HAP-1 (cell line): Measurements from ENCODE around the gene ATAD3C.
"Not testable (repeated sequence)": the region's sequence is repeated elsewhere in the genome, so short reads cannot be mapped to it uniquely, and the experiment has no call there.

Experiments
- DNase-seq, 2 experiments: peaks; one replicate each; pipeline ENCODE4 v3.0.0-alpha.2; 2016 to 2020; ENCODE audit warnings: low spot score in 2 of 2
- H3K27me3 ChIP-seq: fragments of 250-450 bp; sonication (Bioruptor Pico); 2 replicates; pipeline ENCODE4 v1.5.1; 2020; ENCODE audit warnings: low read depth, mild to moderate bottlenecking, moderate library complexity
- H3K36me3 ChIP-seq: fragments of 250-450 bp; sonication (Bioruptor Pico); replicated peaks from 2 replicates; pipeline ENCODE4 v1.5.1; 2020; ENCODE audit warnings: mild to moderate bottlenecking
- H3K4me1 ChIP-seq: fragments of 250-450 bp; sonication (Bioruptor Pico); 2 replicates; pipeline ENCODE4 v1.5.1; 2020; ENCODE audit warnings: mild to moderate bottlenecking
- H3K4me3 ChIP-seq: fragments of 250-450 bp; sonication (Bioruptor Pico); 2 replicates; pipeline ENCODE4 v1.5.1; 2020; ENCODE audit warnings: mild to moderate bottlenecking, moderate library complexity
- H3K9me3 ChIP-seq: fragments of 250-450 bp; sonication (Bioruptor Pico); 2 replicates; pipeline ENCODE4 v1.5.1; 2020; ENCODE audit warnings: mild to moderate bottlenecking, moderate library complexity
- in situ Hi-C: fragments of 300-500 bp; cut with MboI; formaldehyde crosslinking; loops from 3 replicates; pipeline ENCODE4 v1.14.3; 2020; ENCODE audit warnings: low sequenced_read_pairs, inconsistent platforms, mixed read lengths

Gene ATAD3C

GRCh38 chr1:1410238-1410637 lies 39.3 kb upstream of the ATAD3C start:
- peaks cover 35% of the 10 kb centered on the region for H3K36me3 ChIP-seq
- in situ Hi-C loops, H3K9me3 ChIP-seq, H3K27me3 ChIP-seq: not testable (repeated sequence)
- H3K4me3 ChIP-seq, result peak overlapping the region; percentile 22
- peak; percentile 65 to 94 for DNase-seq
- H3K4me1 ChIP-seq, result peaks cover 35% of the 10 kb centered on the region

- no peak for DNase-seq
- Histone ChIP-seq H3K4me3 (no peak overlapping the region), H3K27me3 (no peaks in the 10 kb centered on the region), H3K4me1 (peaks cover 26% of the 10 kb centered on the region), H3K9me3 (0 out of 2 replicates have a peak, but pooled peaks cover 4% of the 10 kb centered on the region), H3K36me3 (peaks cover 22% of the 10 kb centered on the region)
- in situ Hi-C loops, result no loop called here
Observed at GRCh38 chr1:1411626-1412025, 37.9 kb upstream of the ATAD3C start.

- Histone ChIP-seq H3K4me1 (peaks cover 26% of the 10 kb centered on the region), H3K36me3 (peaks cover 18% of the 10 kb centered on the region)
- in situ Hi-C loops, H3K4me3 ChIP-seq, DNase-seq, H3K27me3 ChIP-seq, H3K9me3 ChIP-seq: not testable (repeated sequence)
Observed at GRCh38 chr1:1412311-1412902, 37.1 kb upstream of the ATAD3C start.

GRCh38 chr1:1415751-1416150 lies 33.7 kb upstream of the ATAD3C start:
- H3K27me3 ChIP-seq, result no peaks in the 10 kb centered on the region
- in situ Hi-C loops, result no loop called here
- DNase-seq, result no peak
- H3K4me1 ChIP-seq, result peaks cover 6% of the 10 kb centered on the region
- 0 out of 2 replicates have a peak, but pooled peaks cover 3% of the 10 kb centered on the region for H3K36me3 ChIP-seq
- no peak overlapping the region for H3K4me3 ChIP-seq
- H3K9me3 ChIP-seq, result 0 out of 2 replicates have a peak, but pooled peaks cover 4% of the 10 kb centered on the region

- H3K4me3 ChIP-seq, H3K27me3 ChIP-seq, H3K4me1 ChIP-seq, DNase-seq, in situ Hi-C loops, H3K36me3 ChIP-seq, H3K9me3 ChIP-seq: not testable (repeated sequence)
Observed at GRCh38 chr1:1417396-1417795, 32.1 kb upstream of the ATAD3C start.

GRCh38 chr1:1417825-1418463 lies 31.5 kb upstream of the ATAD3C start:
- DNase-seq, in situ Hi-C loops, H3K4me1 ChIP-seq, H3K36me3 ChIP-seq, H3K27me3 ChIP-seq, H3K4me3 ChIP-seq, H3K9me3 ChIP-seq: not testable (repeated sequence)

- no peak overlapping the region for H3K4me3 ChIP-seq
- no peaks in the 10 kb centered on the region for H3K4me1 ChIP-seq
Observed at GRCh38 chr1:1418464-1419362, 30.8 kb upstream of the ATAD3C start.

GRCh38 chr1:1419363-1419812 lies 30.1 kb upstream of the ATAD3C start:
- no peaks in the 10 kb centered on the region for H3K4me1 ChIP-seq
- H3K4me3 ChIP-seq, result no peak overlapping the region
- DNase-seq, result no peak
- in situ Hi-C loops, result no loop called here
- H3K36me3 ChIP-seq, result no peaks in the 10 kb centered on the region
- no peaks in the 10 kb centered on the region for H3K27me3 ChIP-seq
- H3K9me3 ChIP-seq, result no peaks in the 10 kb centered on the region

More at GRCh38 chr1:1418464-1419362, 30.8 kb upstream of the ATAD3C start:
- DNase-seq, result no peak
- in situ Hi-C loops, result no loop called here
- Histone ChIP-seq H3K27me3 (no peaks in the 10 kb centered on the region), H3K36me3 (no peaks in the 10 kb centered on the region), H3K9me3 (no peaks in the 10 kb centered on the region)

GRCh38 chr1:1419813-1420653 lies 29.5 kb upstream of the ATAD3C start:
- DNase-seq, result no peak
- no peaks in the 10 kb centered on the region for H3K27me3 ChIP-seq
- no peaks in the 10 kb centered on the region for H3K36me3 ChIP-seq
- no peaks in the 10 kb centered on the region for H3K4me1 ChIP-seq
- in situ Hi-C loops, result no loop called here
- H3K4me3 ChIP-seq, result no peak overlapping the region
- H3K9me3 ChIP-seq, result no peaks in the 10 kb centered on the region

- no peak for DNase-seq
- Histone ChIP-seq H3K27me3 (no peaks in the 10 kb centered on the region), H3K9me3 (no peaks in the 10 kb centered on the region), H3K4me3 (no peak overlapping the region), H3K4me1 (no peaks in the 10 kb centered on the region), H3K36me3 (no peaks in the 10 kb centered on the region)
- in situ Hi-C loops, result no loop called here
Observed at GRCh38 chr1:1420654-1421141, 28.8 kb upstream of the ATAD3C start.

- Histone ChIP-seq H3K36me3 (no peaks in the 10 kb centered on the region), H3K4me3 (no peak within 1 kb of the TSS), H3K4me1 (no peaks in the 10 kb centered on the region), H3K27me3 (no peaks in the 10 kb centered on the region), H3K9me3 (no peaks in the 10 kb centered on the region)
- peak in 1 of 2 experiments; percentile 0 for DNase-seq
- in situ Hi-C loops, result no loop called here
Observed at GRCh38 chr1:1421147-1421906, 28.2 kb upstream of the ATAD3C start, which contains the start of gene ANKRD65. Gene ANKRD65 (minus strand): TSS chr1:1421276. CDS start chr1:1421005, 271 bp downstream.

- Histone ChIP-seq H3K9me3 (no peaks in the 10 kb centered on the region), H3K4me1 (peaks cover 2% of the 10 kb centered on the region; the same call in 1 of the 2 replicates), H3K36me3 (no peaks in the 10 kb centered on the region), H3K4me3 (no peak overlapping the region), H3K27me3 (no peaks in the 10 kb centered on the region)
- in situ Hi-C loops, result no loop called here
- no peak for DNase-seq
Observed at GRCh38 chr1:1421907-1422464, 27.5 kb upstream of the ATAD3C start.
